ENCODE measurements around the gene HNRNPH1.

Gene HNRNPH1

GRCh38 chr5:179615203-179615602 lies 8.3 kb downstream of the HNRNPH1 start:
- Mint-ChIP-seq H3K36me3 (peaks cover 53% of the 10 kb centered on the region), H3K27me3 (no peaks in the 10 kb centered on the region), H3K4me1 (peaks cover 32% of the 10 kb centered on the region), H3K27ac (no peak overlapping the region), H3K9me3 (no peaks in the 10 kb centered on the region), H3K4me3 (no peak overlapping the region)
- ATAC-seq (ENCODE audit: low read depth): no peak
- DNase-seq (ENCODE audit: low spot score in 2 of 2): no peak

DNA sequence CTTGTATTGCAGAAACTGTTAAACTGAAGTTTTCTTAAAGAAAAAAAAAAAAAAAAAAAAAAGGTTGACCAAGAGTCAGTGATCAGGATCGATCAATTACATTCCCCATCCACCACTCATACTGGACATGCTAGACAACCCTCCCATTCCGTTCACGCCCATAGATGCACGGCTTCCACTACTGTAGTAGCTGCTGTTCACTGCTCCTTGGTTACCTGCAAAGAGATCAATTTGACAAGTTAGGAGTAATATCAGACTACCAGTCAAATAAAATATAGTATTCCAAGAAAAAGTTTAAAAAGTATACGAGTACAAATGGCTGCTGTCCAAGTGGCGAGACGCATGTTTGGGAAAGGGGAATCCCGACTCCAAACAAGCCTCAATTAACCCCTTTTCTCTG lies 8.7 kb downstream of the HNRNPH1 start:
- ATAC-seq (ENCODE audit: low read depth) (no peak), DNase-seq (ENCODE audit: low spot score in 2 of 2) (no peak)
- Mint-ChIP-seq H3K4me1 (peaks cover 29% of the 10 kb centered on the region), H3K4me3 (no peak overlapping the region), H3K27ac (no peak overlapping the region), H3K36me3 (peaks cover 52% of the 10 kb centered on the region), H3K9me3 (no peaks in the 10 kb centered on the region), H3K27me3 (no peaks in the 10 kb centered on the region)

DNA sequence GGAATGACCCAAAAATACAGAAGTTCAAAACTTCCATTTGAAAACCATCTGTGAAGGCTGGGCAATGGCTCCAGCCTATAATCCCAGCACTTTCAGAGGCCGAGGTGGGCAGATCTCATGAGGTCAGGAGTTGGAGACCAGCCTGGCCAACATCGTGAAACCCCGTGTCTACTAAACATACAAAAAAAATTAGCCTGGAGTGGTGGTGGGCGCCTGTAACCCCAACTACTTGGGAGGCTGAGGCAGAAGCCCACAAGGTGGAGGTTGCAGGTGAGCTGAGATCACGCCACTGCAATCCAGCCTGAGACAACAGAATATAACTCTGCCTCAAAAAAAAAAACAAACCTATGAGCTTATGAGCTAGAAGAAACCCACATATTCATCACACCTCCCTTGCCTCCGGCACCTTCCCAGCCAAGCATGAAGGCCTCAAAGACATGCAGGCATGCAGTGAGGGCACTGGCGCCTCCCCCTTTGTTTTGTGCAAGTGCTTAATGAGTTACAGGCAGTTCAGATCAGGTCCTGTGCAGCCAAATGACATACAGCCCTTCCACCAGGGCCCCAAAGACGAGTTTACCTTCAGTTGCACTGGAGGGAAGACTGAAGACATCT lies 9.9 kb downstream of the HNRNPH1 start:
- H3K9me3 Mint-ChIP-seq: no peaks in the 10 kb centered on the region
- no peaks in the 10 kb centered on the region for H3K27me3 Mint-ChIP-seq
- H3K36me3 Mint-ChIP-seq: peaks cover 55% of the 10 kb centered on the region
- peak overlapping the region; percentile 87 for H3K27ac Mint-ChIP-seq
- peaks cover 24% of the 10 kb centered on the region for H3K4me1 Mint-ChIP-seq
- ATAC-seq (ENCODE audit: low read depth) (peak; percentile 42), DNase-seq (ENCODE audit: low spot score in 2 of 2) (no peak)
- H3K4me3 Mint-ChIP-seq: no peak overlapping the region

DNA sequence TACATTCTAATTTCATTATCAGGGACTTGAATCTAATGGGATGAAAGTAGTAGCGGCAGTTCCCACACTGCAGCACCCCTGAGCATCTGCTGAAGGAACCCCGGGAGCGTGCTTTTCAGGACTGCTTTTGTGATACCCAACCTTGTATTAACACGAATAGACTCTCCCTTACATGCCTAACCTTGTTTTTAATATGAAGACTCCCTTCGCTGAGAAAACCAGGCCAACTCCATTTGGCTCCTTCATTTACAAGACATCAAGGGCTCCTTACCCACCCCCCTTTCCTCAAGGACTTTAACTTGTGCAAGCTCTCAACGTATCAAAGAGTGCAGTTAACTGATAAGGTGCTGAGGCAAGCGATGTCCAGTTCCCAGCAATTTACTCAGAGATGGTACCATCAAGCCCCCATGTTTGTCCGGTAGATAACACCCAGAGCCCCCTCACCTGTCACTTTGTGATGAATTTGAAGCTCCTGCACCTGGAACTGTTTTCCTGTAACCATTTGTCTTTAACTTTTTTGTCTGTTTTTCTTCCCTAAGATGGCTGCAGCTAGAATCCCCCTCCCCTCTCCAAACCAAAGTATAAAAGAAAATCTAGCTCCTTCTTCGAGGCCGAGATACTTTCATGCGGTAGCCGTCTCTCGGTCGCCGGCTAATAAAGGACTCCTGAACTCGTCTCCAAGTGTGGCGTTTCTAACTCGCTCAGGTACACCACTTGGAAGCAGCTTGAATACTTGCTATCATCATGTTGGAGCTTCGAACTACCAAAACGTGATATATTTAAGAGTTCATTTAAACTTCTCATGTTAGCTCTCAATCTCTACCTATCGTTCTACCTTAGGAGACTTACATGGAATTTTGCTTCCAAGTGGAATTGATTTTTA lies 10.7 kb downstream of the HNRNPH1 start:
- Mint-ChIP-seq H3K4me3 (no peak overlapping the region), H3K27ac (peak overlapping the region; percentile 87), H3K4me1 (peaks cover 21% of the 10 kb centered on the region), H3K36me3 (peaks cover 52% of the 10 kb centered on the region), H3K27me3 (no peaks in the 10 kb centered on the region), H3K9me3 (no peaks in the 10 kb centered on the region)
- no peak for DNase-seq (ENCODE audit: low spot score in 2 of 2)
- no peak for ATAC-seq (ENCODE audit: low read depth)

GRCh38 chr5:179610903-179611265 lies 12.6 kb downstream of the HNRNPH1 start:
- Mint-ChIP-seq H3K27me3 (no peaks in the 10 kb centered on the region), H3K36me3 (peaks cover 43% of the 10 kb centered on the region), H3K4me1 (peaks cover 14% of the 10 kb centered on the region), H3K4me3 (no peak overlapping the region), H3K9me3 (no peaks in the 10 kb centered on the region), H3K27ac (peak overlapping the region; percentile 38)
- ATAC-seq (ENCODE audit: low read depth) (no peak), DNase-seq (ENCODE audit: low spot score in 2 of 2) (no peak)

DNA sequence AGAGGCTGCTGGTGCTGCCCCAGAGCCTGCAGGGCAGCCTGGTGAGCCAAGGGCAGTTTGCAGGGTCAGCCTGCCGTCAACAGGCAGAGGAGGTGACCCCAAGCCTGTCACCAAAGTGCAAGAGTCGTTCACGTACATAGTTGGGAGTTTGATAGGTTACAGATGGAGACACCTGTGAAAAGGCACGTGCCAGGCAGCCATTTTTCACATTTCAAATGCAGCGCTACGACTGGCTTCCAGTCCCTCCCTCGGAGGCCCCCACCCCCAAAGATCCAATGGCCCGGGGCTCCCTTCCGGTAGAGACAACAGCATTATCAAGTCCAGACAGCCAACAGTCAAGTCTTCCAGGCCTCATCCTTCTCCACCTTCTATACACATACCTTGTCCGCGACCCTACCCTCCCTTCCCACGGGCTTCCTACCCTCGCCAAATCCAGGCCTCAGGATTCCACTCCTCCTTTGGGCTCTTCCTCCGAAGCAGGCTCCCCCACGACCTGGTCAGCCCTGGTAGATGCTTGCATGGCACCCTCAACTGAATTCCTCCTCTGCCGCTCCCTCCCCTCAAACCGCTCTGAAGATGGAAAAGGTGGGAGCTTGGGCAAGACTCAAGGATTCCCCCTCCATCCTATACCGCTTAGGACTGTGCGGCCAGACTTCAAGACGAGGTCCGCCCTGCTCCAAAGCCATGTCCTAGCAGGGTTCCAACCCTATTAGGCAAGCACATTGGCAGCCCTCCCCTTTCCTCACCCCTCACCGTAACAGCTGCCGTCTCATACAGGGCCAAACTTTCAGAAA lies 13.2 kb downstream of the HNRNPH1 start:
- Mint-ChIP-seq H3K27me3 (no peaks in the 10 kb centered on the region), H3K4me3 (no peak overlapping the region), H3K9me3 (no peaks in the 10 kb centered on the region), H3K27ac (peak overlapping the region; percentile 72), H3K36me3 (peaks cover 48% of the 10 kb centered on the region), H3K4me1 (peaks cover 12% of the 10 kb centered on the region)
- DNase-seq (ENCODE audit: low spot score in 2 of 2) (no peak), ATAC-seq (ENCODE audit: low read depth) (no peak)

GRCh38 chr5:179609834-179610108 lies 13.7 kb downstream of the HNRNPH1 start:
- DNase-seq (ENCODE audit: low spot score in 2 of 2) (no peak), ATAC-seq (ENCODE audit: low read depth) (no peak)
- Mint-ChIP-seq H3K27ac (peak overlapping the region; percentile 72), H3K4me3 (no peak overlapping the region), H3K9me3 (no peaks in the 10 kb centered on the region), H3K4me1 (peaks cover 12% of the 10 kb centered on the region), H3K27me3 (no peaks in the 10 kb centered on the region), H3K36me3 (peaks cover 48% of the 10 kb centered on the region)

DNA sequence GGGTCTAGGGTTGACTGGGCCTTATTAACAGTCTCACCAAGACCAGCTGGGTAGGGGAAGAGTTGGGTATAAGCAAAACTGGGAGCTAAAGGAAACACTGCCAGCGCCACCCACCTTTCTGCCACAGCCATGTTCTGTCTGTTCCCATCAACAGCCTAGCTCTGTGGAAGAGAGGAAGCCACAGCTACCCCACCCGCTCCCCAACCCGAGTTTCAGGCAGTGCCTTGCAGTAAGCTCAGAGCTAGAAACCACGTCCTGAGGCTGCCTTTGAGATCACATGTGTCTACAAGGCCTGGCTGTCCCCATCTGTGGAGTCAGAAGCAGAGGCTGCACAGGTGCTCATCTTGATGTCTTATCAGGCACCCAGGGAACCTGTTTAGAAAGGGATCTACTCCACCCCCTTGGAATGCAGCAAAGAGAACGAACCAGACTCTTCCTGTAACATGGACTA lies 15.3 kb downstream of the HNRNPH1 start:
- ATAC-seq (ENCODE audit: low read depth) (peak; percentile 20), DNase-seq (ENCODE audit: low spot score in 2 of 2) (no peak)
- Mint-ChIP-seq H3K9me3 (no peaks in the 10 kb centered on the region), H3K4me1 (peaks cover 11% of the 10 kb centered on the region), H3K4me3 (no peak overlapping the region), H3K27me3 (no peaks in the 10 kb centered on the region), H3K27ac (no peak overlapping the region), H3K36me3 (peaks cover 40% of the 10 kb centered on the region)

DNA sequence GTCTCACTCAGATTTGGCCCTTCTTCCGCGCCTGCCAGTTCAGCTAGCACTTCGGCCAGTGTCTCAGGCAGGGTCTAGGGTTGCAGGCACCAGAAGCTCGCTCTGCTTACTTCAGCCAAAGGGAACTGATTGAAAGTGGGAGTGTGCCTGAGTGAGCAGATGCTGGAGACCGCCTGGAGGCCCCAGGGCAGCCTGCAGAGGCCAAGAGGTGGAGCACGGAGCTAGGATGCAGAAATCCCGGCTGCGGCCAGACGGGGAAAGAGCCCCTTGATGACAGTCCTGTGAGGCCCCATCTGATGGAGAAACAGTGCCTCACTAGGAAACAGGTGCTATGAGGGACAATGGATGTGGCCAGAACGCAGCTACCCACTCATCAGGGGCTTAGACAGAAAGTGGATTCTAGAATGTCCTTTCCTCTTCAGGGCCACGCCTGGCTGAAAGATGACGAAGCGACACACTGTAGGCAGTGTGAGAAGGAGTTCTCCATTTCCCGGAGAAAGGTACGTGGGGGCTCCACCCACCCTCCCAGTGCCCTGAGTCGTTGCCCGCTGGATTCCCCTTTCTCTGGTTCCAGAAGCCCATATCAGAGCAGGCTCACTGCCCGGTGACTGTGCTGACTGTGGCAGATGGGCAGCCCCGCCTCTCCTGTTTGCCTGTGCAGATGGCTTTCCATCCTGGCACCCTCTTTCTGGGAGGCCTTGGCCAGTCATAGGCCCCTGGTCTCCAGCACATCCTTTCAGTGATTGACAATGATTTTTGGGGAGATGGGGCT lies 16.1 kb downstream of the HNRNPH1 start:
- no peaks in the 10 kb centered on the region for H3K27me3 Mint-ChIP-seq
- ATAC-seq (ENCODE audit: low read depth) (no peak), DNase-seq (ENCODE audit: low spot score in 2 of 2) (no peak)
- H3K27ac Mint-ChIP-seq: no peak overlapping the region
- peaks cover 11% of the 10 kb centered on the region for H3K4me1 Mint-ChIP-seq
- no peak overlapping the region for H3K4me3 Mint-ChIP-seq
- peaks cover 33% of the 10 kb centered on the region for H3K36me3 Mint-ChIP-seq
- H3K9me3 Mint-ChIP-seq: no peaks in the 10 kb centered on the region

GRCh38 chr5:179606910-179607159 lies 16.6 kb downstream of the HNRNPH1 start:
- Mint-ChIP-seq H3K36me3 (peaks cover 31% of the 10 kb centered on the region), H3K27me3 (no peaks in the 10 kb centered on the region), H3K27ac (no peak overlapping the region), H3K4me1 (peaks cover 9% of the 10 kb centered on the region), H3K4me3 (no peak overlapping the region), H3K9me3 (no peaks in the 10 kb centered on the region)
- no peak for DNase-seq (ENCODE audit: low spot score in 2 of 2)
- no peak for ATAC-seq (ENCODE audit: low read depth)

GRCh38 chr5:179606071-179606909 lies 17.2 kb downstream of the HNRNPH1 start:
- peaks cover 30% of the 10 kb centered on the region for H3K36me3 Mint-ChIP-seq
- H3K27ac Mint-ChIP-seq: no peak overlapping the region
- DNase-seq (ENCODE audit: low spot score in 2 of 2) (no peak), ATAC-seq (ENCODE audit: low read depth) (no peak)
- no peaks in the 10 kb centered on the region for H3K9me3 Mint-ChIP-seq
- no peak overlapping the region for H3K4me3 Mint-ChIP-seq
- no peaks in the 10 kb centered on the region for H3K27me3 Mint-ChIP-seq
- H3K4me1 Mint-ChIP-seq: peaks cover 6% of the 10 kb centered on the region

DNA sequence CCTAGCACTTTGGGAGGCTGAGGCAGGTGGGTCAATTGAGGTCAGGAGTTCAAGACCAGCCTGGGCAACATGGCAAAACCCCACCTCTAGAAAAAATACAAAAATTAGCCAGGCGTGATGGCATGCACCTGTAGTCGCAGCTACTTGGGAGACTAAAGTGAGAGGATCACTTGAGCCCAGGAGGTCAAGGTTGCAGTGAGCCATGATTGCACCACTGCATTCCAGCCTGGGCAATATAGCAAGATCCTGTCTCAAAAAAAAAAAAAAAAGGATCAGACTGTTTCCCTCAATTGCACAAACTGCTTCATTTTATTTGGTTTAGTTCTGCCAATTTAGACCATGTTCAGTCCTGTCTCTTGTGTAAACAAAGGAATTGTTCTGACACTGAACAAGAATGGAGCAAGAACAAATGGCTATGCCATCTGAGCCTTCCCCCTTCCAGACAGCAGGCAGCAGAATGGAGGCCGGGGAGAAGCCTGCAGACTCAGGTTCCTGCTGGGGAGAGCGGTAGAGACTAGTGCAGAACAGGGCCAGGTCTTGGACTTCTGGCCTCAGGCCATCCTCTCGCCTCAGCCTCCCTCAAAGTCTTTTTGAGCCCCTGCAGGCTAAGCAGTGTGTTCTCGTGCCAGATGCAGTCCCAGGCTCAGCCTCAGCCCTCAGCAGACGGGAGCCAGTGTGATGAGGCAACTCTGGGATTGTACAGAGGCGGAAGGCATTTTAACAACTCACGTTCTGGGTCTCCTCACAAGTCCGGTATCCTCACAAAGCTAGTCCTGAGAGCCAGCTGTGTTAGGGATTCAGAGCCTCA lies 18.2 kb downstream of the HNRNPH1 start:
- no peak for DNase-seq (ENCODE audit: low spot score in 2 of 2)
- peaks cover 2% of the 10 kb centered on the region for H3K4me1 Mint-ChIP-seq
- no peaks in the 10 kb centered on the region for H3K27me3 Mint-ChIP-seq
- H3K27ac Mint-ChIP-seq: peak overlapping the region; percentile 78
- H3K36me3 Mint-ChIP-seq: peaks cover 25% of the 10 kb centered on the region
- H3K4me3 Mint-ChIP-seq: no peak overlapping the region
- ATAC-seq (ENCODE audit: low read depth): no peak
- H3K9me3 Mint-ChIP-seq: no peaks in the 10 kb centered on the region

GRCh38 chr5:179603308-179603707 lies 20.2 kb downstream of the HNRNPH1 start:
- peaks cover 22% of the 10 kb centered on the region for H3K36me3 Mint-ChIP-seq
- no peaks in the 10 kb centered on the region for H3K9me3 Mint-ChIP-seq
- peaks cover 2% of the 10 kb centered on the region for H3K4me1 Mint-ChIP-seq
- no peak for ATAC-seq (ENCODE audit: low read depth)
- no peak overlapping the region for H3K4me3 Mint-ChIP-seq
- no peaks in the 10 kb centered on the region for H3K27me3 Mint-ChIP-seq
- no peak overlapping the region for H3K27ac Mint-ChIP-seq
- DNase-seq (ENCODE audit: low spot score in 2 of 2): no peak

Measured in memory B cell (primary cell).